LNCaP clone FGC (cell line): ENCODE data around the gene NPC2.
"Not testable (repeated sequence)": the region's sequence is repeated elsewhere in the genome, so short reads cannot be mapped to it uniquely, and the experiment has no call there.

ENCODE experiments used
- DNase-seq: peaks from one replicate; pipeline ENCODE4 v3.0.0-alpha.2; 2011; ENCODE audit warnings: low read depth
- H3K4me3 ChIP-seq: 2 replicates; pipeline ENCODE4 v1.5.1; 2011; ENCODE audit warnings: mild to moderate bottlenecking, low read depth, low read length, control low read depth
- CTCF ChIP-seq: IDR thresholded peaks from 2 replicates; pipeline ENCODE4 v1.5.1; 2012; ENCODE audit warnings: mild to moderate bottlenecking; ENCODE audit not compliant: control insufficient read depth, insufficient read depth; ENCODE audit errors: extremely low read depth

The NPC2 gene

DNA sequence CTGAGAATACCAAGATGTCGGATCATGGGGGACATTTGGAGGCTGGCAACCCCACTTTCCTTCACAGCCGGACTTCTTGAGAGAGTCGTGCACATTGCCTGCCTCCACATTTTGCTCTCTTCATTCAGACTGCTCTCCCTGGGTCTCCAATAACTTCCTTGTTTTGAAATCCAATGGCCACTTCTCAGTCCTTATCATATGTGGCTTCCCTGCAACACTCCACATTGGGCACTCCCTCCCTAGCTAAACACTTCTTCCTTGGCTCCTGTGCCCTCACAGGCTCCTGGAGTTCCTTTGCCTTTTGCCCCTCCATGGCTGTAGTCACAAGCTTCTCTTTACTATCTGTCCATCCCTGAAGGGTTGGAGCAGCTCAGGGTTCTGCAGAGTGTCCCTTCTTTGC lies 30.1 kb downstream of the NPC2 start:
- no peak for DNase-seq
- no peak for TF ChIP-seq CTCF
- H3K4me3 ChIP-seq = no peak overlapping the region

GRCh38 chr14:74459976-74460375 lies 33.1 kb downstream of the NPC2 start:
- DNase-seq = no peak
- TF ChIP-seq CTCF = no peak
- H3K4me3 ChIP-seq = no peak overlapping the region

- TF ChIP-seq CTCF = peak; percentile 32; the same call in 1 of the 2 replicates
- H3K4me3 ChIP-seq = no peak overlapping the region
- DNase-seq = no peak
Measured at GRCh38 chr14:74459289-74459946, 33.7 kb downstream of the NPC2 start.

DNA sequence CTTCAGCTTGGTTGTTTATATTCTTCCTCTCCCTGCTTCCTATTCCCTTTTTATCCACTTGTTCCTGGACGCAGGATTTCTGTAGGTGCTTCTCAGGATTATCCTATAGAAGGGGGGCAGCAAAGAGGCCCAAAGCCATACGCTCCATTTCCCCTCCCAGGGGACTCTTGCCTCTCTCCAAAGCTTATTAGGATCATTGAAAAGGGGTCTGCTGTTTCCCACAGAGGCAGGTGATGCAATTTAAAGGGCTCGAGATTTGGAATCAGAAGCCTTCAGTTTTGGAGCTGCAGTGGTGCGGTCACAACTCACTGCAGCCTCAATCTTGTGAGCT lies 35.6 kb downstream of the NPC2 start:
- H3K4me3 ChIP-seq = no peak overlapping the region
- no peak for TF ChIP-seq CTCF
- DNase-seq = no peak

DNA sequence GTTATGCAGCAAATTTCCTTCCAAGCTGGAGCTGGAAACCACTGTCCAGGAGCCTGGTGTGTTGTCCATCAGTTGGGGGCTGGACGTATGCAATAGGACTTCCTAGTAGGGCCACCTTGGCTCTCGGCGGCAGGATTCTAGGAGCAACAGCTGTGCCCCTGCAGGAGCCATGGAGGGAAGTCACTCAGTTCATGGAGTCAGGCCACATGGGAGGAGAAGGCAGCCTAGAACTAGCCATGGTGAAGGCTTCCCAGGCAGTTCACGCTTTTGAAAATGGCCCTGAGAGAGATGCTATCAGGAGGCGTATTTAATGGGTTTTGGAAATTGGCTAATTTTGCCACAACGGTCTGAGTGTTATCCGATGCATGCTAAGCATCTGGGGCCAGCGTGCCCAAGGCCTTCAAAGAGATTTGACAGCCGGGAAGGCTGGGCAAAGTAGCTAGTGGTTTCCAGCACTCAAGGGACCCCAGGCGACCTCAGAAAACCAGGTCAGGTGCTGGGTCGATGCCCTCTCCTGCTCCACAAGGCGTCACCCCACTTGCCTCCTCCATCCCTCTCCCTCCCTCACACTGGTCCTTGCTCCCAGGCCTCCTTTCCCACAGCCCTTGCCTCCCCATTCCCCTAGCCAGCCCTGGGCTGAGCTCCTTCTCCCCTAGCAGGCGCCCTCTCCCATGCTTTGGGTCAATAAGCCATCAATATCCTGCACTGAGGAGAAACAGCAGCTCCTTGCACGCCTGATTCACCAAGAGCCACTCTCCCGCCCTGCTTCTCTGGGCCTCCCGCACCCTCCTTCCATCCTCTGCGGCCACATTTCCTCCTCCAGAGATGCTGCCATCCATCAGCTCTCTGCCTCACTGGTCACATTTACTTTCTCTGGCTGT lies 36.2 kb downstream of the NPC2 start:
- no peak for TF ChIP-seq CTCF
- H3K4me3 ChIP-seq = no peak overlapping the region
- DNase-seq = no peak

- DNase-seq, H3K4me3 ChIP-seq: not testable (repeated sequence)
Measured at GRCh38 chr14:74454397-74454796, 38.7 kb downstream of the NPC2 start.

DNA sequence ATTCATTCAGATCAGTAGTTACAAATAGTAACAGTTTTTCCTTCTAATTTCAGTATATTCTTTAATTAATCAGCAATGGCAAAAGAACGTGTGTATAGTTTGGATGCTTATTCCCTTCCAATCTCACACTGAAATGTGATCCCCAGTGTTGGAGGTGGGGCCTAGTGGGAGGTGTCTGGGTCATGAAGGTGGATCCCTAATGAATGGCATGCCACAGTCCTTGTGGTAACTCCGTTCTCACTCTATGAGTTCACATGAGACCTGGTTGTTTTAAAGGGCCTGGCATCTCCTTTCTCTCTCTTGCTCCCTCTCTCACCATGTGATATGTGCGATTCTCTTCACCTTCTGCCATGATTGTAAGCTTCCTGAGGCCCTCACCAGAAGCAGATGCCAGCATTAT lies 48.2 kb downstream of the NPC2 start:
- H3K4me3 ChIP-seq = no peak overlapping the region
- no peak for TF ChIP-seq CTCF
- no peak for DNase-seq
